ENCODE measurements around the gene USP46. TPM values are rescaled to one million over a fixed set of nuclear protein-coding genes. Genes with fewer than 3 reads are reported as not detected.

USP46 gene
- total RNA-seq, 1 experiment from 2014 or later: 15.5 TPM

DNA sequence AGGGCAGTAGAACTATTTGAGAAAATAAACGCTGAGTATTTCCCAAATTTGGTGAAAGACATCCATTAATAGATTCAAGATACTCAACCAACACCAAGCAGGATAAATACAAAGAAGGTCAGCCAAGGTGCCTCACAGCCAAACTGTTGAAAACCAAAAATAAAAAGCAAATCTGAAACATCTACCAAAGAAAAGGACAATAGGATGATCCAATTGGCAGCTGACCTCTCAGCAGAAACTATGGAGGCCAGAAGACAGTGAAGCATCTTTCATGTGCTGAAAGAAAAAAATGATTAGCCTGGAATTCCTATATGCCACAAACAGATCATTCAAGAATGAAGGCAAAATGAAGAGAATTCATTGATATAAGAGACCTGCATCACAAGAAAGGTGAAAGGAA lies 44.9 kb downstream of the USP46 start:
- intact Hi-C loops (cut with micrococcal nuclease; ENCODE audit: unreplicated experiment) (no loop called here), in situ Hi-C loops (cut with HindIII; ENCODE audit: low pct_unique_long_range_greater_than_20kb, low sequenced_read_pairs) (no loop called here)
- ATAC-seq (no peak), DNase-seq (ENCODE audit: low read depth, low spot score) (no peak)
- Histone ChIP-seq H3K4me1 (ENCODE audit: control insufficient read depth, insufficient read depth, low read length) (no peaks in the 10 kb centered on the region), H3K4me3 (ENCODE audit: low read depth in 2 of 2, low read length in 2 of 2) (no peak overlapping the region), H3K27me3 (ENCODE audit: control insufficient read depth, insufficient read depth, low read length) (no peaks in the 10 kb centered on the region), H3K9me3 (ENCODE audit: control insufficient read depth, insufficient read depth, low read depth, low read length) (no peaks in the 10 kb centered on the region), H3K36me3 (ENCODE audit: control insufficient read depth, insufficient read depth, low read length) (no peaks in the 10 kb centered on the region), H3K27ac (ENCODE audit: low read length) (no peak overlapping the region)
- POLR2A ChIA-PET: no interaction called here
- TF ChIP-seq, protein P1, sequence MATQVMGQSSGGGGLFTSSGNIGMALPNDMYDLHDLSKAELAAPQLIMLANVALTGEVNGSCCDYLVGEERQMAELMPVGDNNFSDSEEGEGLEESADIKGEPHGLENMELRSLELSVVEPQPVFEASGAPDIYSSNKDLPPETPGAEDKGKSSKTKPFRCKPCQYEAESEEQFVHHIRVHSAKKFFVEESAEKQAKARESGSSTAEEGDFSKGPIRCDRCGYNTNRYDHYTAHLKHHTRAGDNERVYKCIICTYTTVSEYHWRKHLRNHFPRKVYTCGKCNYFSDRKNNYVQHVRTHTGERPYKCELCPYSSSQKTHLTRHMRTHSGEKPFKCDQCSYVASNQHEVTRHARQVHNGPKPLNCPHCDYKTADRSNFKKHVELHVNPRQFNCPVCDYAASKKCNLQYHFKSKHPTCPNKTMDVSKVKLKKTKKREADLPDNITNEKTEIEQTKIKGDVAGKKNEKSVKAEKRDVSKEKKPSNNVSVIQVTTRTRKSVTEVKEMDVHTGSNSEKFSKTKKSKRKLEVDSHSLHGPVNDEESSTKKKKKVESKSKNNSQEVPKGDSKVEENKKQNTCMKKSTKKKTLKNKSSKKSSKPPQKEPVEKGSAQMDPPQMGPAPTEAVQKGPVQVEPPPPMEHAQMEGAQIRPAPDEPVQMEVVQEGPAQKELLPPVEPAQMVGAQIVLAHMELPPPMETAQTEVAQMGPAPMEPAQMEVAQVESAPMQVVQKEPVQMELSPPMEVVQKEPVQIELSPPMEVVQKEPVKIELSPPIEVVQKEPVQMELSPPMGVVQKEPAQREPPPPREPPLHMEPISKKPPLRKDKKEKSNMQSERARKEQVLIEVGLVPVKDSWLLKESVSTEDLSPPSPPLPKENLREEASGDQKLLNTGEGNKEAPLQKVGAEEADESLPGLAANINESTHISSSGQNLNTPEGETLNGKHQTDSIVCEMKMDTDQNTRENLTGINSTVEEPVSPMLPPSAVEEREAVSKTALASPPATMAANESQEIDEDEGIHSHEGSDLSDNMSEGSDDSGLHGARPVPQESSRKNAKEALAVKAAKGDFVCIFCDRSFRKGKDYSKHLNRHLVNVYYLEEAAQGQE (IDR thresholded peaks at IDR 0.05; ENCODE audit: insufficient read depth in 1 of 2, low read depth in 2 of 2, low read length in 1 of 2): no peak
- TF ChIP-seq POLR2AphosphoS5 (IDR thresholded peaks at IDR 0.05; ENCODE audit: low read depth, low read length): no peak
- TF ChIP-seq, protein P2, sequence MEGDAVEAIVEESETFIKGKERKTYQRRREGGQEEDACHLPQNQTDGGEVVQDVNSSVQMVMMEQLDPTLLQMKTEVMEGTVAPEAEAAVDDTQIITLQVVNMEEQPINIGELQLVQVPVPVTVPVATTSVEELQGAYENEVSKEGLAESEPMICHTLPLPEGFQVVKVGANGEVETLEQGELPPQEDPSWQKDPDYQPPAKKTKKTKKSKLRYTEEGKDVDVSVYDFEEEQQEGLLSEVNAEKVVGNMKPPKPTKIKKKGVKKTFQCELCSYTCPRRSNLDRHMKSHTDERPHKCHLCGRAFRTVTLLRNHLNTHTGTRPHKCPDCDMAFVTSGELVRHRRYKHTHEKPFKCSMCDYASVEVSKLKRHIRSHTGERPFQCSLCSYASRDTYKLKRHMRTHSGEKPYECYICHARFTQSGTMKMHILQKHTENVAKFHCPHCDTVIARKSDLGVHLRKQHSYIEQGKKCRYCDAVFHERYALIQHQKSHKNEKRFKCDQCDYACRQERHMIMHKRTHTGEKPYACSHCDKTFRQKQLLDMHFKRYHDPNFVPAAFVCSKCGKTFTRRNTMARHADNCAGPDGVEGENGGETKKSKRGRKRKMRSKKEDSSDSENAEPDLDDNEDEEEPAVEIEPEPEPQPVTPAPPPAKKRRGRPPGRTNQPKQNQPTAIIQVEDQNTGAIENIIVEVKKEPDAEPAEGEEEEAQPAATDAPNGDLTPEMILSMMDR (IDR thresholded peaks at IDR 0.05): no peak
- no peak for TF ChIP-seq TCF7L2 (IDR thresholded peaks at IDR 0.05; ENCODE audit: low read depth, low read length)
- no peak for TF ChIP-seq SIN3A (IDR thresholded peaks at IDR 0.05; ENCODE audit: borderline replicate concordance, insufficient read depth, low read depth, low read length)
- CTCF ChIA-PET: no interaction called here
- no TSS peak for BruUV-seq (replicated peaks)

DNA sequence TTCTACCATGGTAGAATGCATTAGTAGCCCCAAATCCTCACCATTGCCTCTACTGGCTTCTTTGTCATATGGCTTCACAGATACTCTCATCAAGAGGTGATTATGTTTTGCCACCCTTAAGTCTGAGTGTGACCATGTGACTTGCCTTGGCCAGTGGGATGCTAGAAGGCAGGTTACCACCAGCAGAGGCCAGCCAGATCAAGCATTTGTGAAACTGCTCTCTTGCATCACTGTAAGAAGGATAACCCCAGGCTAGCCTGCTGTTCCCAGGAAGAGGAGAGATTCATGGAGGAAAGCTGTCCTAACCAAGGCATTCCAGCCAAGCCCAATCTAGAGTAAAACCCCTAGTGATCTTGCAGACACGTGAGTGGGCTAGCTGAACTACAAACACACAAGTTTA lies 46.8 kb downstream of the USP46 start:
- no peak for ATAC-seq
- in situ Hi-C loops (cut with HindIII; ENCODE audit: low pct_unique_long_range_greater_than_20kb, low sequenced_read_pairs): no loop called here

More for the DNA sequence above, 46.8 kb downstream of the USP46 start:
- Histone ChIP-seq H3K4me3 (ENCODE audit: low read depth in 2 of 2, low read length in 2 of 2) (no peak overlapping the region), H3K9me3 (ENCODE audit: control insufficient read depth, insufficient read depth, low read depth, low read length) (no peaks in the 10 kb centered on the region), H3K4me1 (ENCODE audit: control insufficient read depth, insufficient read depth, low read length) (no peaks in the 10 kb centered on the region), H3K27ac (ENCODE audit: low read length) (no peak overlapping the region), H3K27me3 (ENCODE audit: control insufficient read depth, insufficient read depth, low read length) (no peaks in the 10 kb centered on the region), H3K36me3 (ENCODE audit: control insufficient read depth, insufficient read depth, low read length) (no peaks in the 10 kb centered on the region)
- DNase-seq (ENCODE audit: low read depth, low spot score): no peak
- ChIA-PET CTCF (no interaction called here), POLR2A (no interaction called here)
- no peak for TF ChIP-seq SIN3A (IDR thresholded peaks at IDR 0.05; ENCODE audit: borderline replicate concordance, insufficient read depth, low read depth, low read length)
- TF ChIP-seq, protein P2 (IDR thresholded peaks at IDR 0.05): no peak
- intact Hi-C loops (cut with micrococcal nuclease; ENCODE audit: unreplicated experiment): no loop called here
- no TSS peak for BruUV-seq (replicated peaks)
